ENCODE results near the gene GPR83. TPM values are rescaled to one million over a fixed set of nuclear protein-coding genes. Genes with fewer than 3 reads are reported as not detected.

The GPR83 gene
- under 0.01 TPM in 2 replicates for total RNA-seq

DNA sequence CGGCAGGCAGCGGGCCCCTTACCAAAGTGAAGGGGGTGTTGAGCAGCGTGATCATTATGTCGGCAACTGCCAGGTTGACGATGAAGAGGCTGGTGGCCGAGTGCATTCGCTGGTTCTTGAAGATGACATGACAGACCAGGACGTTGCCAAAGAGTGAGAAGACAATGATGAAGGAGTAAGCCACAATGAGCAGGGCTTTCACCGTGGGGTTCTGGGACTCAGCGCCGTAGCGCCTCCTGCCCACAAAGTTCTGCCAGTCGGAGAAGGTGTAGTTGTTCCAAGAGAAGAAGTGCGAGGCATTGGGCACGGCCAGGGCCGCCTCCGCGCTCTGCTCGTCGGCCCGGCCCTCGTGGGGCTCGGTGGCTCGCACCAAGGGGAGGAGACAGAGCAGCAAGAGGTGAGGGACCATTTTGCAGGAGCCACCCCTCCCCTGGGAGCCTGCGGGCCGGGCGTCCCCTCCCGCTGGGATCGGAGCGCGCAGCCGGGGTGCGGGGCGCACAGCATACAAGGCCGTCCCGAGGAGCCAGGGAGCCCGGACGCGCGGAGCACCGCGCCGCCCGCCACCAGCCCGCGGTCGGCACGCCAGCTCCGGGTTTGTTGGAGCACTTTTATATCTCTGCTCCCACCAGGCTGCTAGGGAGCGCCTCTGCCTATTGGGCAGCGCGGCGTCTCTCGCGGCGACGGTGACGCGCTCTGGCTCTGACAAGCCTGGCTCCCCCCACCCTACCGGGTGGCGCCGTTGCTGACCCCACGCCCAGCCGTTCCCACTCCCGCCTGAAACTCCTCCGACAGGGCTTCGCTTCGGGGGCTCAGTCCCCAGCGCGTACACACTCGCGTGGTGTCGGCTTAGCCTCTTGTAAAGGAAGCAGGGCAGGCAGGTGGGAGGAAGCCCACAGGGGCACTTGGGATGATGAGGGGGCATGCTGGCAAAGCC lies at the start of gene GPR83:
GPR83 (minus strand) TSS at position 581 of the 934 bp plus-strand sequence; CDS start at position 409, 172 bp downstream.

Other genes with a start within 250 kb of the GPR83 start
- not detected in 2 replicates for gene IZUMO1R, start 96.8 kb downstream of the GPR83 start, total RNA-seq
- gene MRE11, start 92.4 kb upstream of the GPR83 start, total RNA-seq: 13.6 and 15.4 TPM in 2 replicates
- gene ANKRD49, start 92.6 kb upstream of the GPR83 start, total RNA-seq: 9.0 and 10.3 TPM in 2 replicates
- gene C11orf97, start 111.0 kb upstream of the GPR83 start, total RNA-seq: not detected in 2 replicates
- 4.0 and 6.5 TPM in 2 replicates for gene FUT4, start 142.5 kb upstream of the GPR83 start, total RNA-seq
- 1.8 TPM in 2 replicates for gene PIWIL4, start 165.9 kb upstream of the GPR83 start, total RNA-seq

All from subcutaneous preadipocyte (primary cell).